Calu3 (cell line): ENCODE measurements around the gene NUDT21. TPM values are rescaled to one million over a fixed set of nuclear protein-coding genes. Genes with fewer than 3 reads are reported as not detected.
A peak's percentile ranks its signal among the peaks of the same experiment; 100 is the strongest.

Experiments used
- BruUV-seq: library from RNA; stranded (reverse); fragments of 400-500 nt; replicated peaks from 2 replicates; lab custom pipeline; 2021; lab: Mats Ljungman, UMichigan
- CTCF ChIA-PET: fragments of 300-600 bp; sonication (Branson Sonifier 250); formaldehyde crosslinking; loops from one replicate; lab custom pipeline; 2022; ENCODE audit warnings: antibody characterized with exemption; lab: Charles Lee
- DNase-seq: peaks from one replicate; pipeline ENCODE4 v3.0.0; 2022
- H3K27ac Mint-ChIP-seq: one replicate; pipeline ENCODE4 v1.8.0; 2022; ENCODE audit warnings: mixed read lengths; ENCODE audit not compliant: unreplicated experiment
- H3K27me3 Mint-ChIP-seq: one replicate; pipeline ENCODE4 v1.8.0; 2022; ENCODE audit warnings: mixed read lengths; ENCODE audit not compliant: unreplicated experiment
- H3K36me3 Mint-ChIP-seq: one replicate; pipeline ENCODE4 v1.8.0; 2022; ENCODE audit warnings: mild to moderate bottlenecking, moderate library complexity, mixed read lengths; ENCODE audit not compliant: insufficient read depth, unreplicated experiment
- H3K4me1 Mint-ChIP-seq: one replicate; pipeline ENCODE4 v1.8.0; 2022; ENCODE audit warnings: mild to moderate bottlenecking, low read depth, mixed read lengths; ENCODE audit not compliant: unreplicated experiment
- H3K4me3 Mint-ChIP-seq: one replicate; pipeline ENCODE4 v1.8.0; 2022; ENCODE audit warnings: mild to moderate bottlenecking, low read depth, moderate library complexity, mixed read lengths; ENCODE audit not compliant: unreplicated experiment
- H3K9me3 Mint-ChIP-seq: one replicate; pipeline ENCODE4 v1.8.0; 2022; ENCODE audit warnings: low read depth, mixed read lengths; ENCODE audit not compliant: unreplicated experiment
- intact Hi-C: fragments of 100-400 bp; cut with micrococcal nuclease; formaldehyde crosslinking; loops from one replicate; pipeline ENCODE4 v1.10.0; 2022; ENCODE audit not compliant: unreplicated experiment
- total RNA-seq: library from RNA; stranded (reverse); gene quantifications from 2 replicates; pipeline ENCODE4 v1.2.3, GENCODE V29; 2022
- TF ChIP-seq, protein P1 (sequence below): fragments of 200-600 bp; IDR thresholded peaks from one replicate; pipeline ENCODE4 v1.8.0; 2022; ENCODE audit warnings: antibody characterized with exemption; ENCODE audit not compliant: unreplicated experiment

Gene NUDT21
- total RNA-seq, 1 experiment from 2014 or later, result 266 TPM

DNA sequence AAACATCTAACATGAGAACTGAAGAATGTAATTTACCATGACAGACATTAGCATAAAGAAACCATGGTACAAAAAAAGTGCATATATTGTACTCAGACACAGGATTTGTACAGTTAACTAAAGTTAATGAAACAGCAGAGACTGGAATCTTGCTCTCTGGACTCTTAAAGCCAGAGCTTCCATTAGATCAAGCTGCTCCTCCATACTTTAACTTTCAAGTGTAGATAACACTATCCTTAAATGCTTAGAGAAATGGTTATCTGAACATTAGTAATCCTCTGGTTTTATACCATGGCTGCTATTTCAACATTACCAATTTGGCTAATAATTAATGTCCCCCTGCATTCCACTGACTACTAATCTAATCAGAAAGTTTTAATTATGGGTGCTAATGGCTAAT is 3.1 kb downstream of the NUDT21 start:
- Mint-ChIP-seq H3K4me3 (peak overlapping the region; percentile 77), H3K27ac (peak overlapping the region; percentile 16), H3K9me3 (no peaks in the 10 kb centered on the region), H3K36me3 (peaks cover 45% of the 10 kb centered on the region), H3K4me1 (peaks cover 29% of the 10 kb centered on the region), H3K27me3 (no peaks in the 10 kb centered on the region)
- no peak for DNase-seq
- intact Hi-C loops, result loop anchor here (5.0 kb wide), 1 partner anchor 41 kb away; no protein-coding TSS in a partner anchor
- BruUV-seq, result no TSS peak
- CTCF ChIA-PET, result no interaction called here
- TF ChIP-seq, protein P1, sequence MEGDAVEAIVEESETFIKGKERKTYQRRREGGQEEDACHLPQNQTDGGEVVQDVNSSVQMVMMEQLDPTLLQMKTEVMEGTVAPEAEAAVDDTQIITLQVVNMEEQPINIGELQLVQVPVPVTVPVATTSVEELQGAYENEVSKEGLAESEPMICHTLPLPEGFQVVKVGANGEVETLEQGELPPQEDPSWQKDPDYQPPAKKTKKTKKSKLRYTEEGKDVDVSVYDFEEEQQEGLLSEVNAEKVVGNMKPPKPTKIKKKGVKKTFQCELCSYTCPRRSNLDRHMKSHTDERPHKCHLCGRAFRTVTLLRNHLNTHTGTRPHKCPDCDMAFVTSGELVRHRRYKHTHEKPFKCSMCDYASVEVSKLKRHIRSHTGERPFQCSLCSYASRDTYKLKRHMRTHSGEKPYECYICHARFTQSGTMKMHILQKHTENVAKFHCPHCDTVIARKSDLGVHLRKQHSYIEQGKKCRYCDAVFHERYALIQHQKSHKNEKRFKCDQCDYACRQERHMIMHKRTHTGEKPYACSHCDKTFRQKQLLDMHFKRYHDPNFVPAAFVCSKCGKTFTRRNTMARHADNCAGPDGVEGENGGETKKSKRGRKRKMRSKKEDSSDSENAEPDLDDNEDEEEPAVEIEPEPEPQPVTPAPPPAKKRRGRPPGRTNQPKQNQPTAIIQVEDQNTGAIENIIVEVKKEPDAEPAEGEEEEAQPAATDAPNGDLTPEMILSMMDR, result no peak

DNA sequence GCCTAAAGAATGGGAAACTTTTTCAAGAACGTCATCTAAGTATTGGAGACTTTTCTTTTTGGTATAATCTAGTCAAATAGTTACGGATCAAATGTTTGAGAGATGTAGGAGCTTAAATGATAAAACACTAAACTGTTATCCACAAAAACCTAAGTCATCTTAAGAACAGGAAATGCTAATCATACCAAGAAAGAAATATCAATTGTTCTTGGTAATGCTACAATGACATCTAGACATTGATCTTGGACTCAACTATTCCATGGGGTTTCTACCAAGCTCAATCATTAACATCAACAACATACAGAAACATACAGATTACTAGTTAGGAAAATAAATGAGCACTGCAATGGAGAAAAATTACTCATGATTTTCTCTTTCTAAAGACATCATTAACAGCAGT is 3.8 kb downstream of the NUDT21 start:
- H3K9me3 Mint-ChIP-seq, result no peaks in the 10 kb centered on the region
- peak overlapping the region; percentile 16 for H3K27ac Mint-ChIP-seq
- peaks cover 48% of the 10 kb centered on the region for H3K36me3 Mint-ChIP-seq
- H3K4me1 Mint-ChIP-seq, result peaks cover 29% of the 10 kb centered on the region
- CTCF ChIA-PET, result no interaction called here
- BruUV-seq, result no TSS peak
- TF ChIP-seq, protein P1, result no peak
- intact Hi-C loops, result loop anchor here (5.0 kb wide), 1 partner anchor 40 kb away; no protein-coding TSS in a partner anchor
- H3K27me3 Mint-ChIP-seq, result no peaks in the 10 kb centered on the region
- no peak for DNase-seq
- peak overlapping the region; percentile 77 for H3K4me3 Mint-ChIP-seq

DNA sequence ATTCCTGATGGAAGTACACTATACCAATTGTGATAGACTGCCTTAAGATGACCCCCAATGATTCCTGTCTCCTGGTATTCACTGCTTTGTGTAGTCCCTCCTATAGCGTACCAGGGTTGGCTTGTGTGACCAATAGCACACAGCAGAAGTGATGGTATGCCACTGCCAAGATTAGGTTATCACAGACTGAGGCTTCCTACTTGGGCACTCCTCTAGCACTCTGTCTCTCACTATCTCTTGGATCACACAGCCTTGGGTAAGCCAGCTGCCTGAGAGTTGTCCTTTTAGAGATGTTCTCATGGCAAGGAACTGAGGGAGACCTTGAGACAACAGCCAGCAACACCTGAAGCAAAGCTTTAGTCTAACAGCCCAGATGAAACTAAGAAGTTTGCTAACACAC is 13.1 kb downstream of the NUDT21 start:
- no peaks in the 10 kb centered on the region for H3K9me3 Mint-ChIP-seq
- no peak for DNase-seq
- peaks cover 11% of the 10 kb centered on the region for H3K4me1 Mint-ChIP-seq
- TF ChIP-seq, protein P1, result no peak
- H3K27ac Mint-ChIP-seq, result no peak overlapping the region
- BruUV-seq, result no TSS peak
- intact Hi-C loops, result no loop called here
- H3K4me3 Mint-ChIP-seq, result no peak overlapping the region
- peaks cover 51% of the 10 kb centered on the region for H3K36me3 Mint-ChIP-seq
- CTCF ChIA-PET, result no interaction called here
- no peaks in the 10 kb centered on the region for H3K27me3 Mint-ChIP-seq

DNA sequence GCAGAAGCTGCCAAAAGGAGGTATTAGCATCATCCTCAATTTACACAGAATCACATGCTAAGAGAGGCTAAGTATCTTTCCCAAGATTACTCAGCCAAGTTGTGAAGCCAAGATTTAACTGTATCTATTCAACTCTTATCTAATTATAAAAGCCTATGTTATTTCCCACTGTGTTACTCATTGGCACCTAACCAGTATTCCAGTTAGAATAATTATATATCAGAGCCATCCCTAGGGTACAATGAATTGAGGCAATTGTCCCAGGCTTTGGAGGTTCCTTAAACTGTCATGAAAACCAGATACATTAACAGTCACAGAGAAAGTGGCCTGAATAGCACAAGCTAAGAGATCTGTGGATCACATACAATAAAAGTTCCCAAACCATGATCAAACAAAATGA is 14.9 kb downstream of the NUDT21 start:
- H3K9me3 Mint-ChIP-seq, result no peaks in the 10 kb centered on the region
- CTCF ChIA-PET, result no interaction called here
- no TSS peak for BruUV-seq
- DNase-seq, result no peak
- peaks cover 55% of the 10 kb centered on the region for H3K36me3 Mint-ChIP-seq
- TF ChIP-seq, protein P1, result no peak
- H3K4me3 Mint-ChIP-seq, result no peak overlapping the region
- H3K4me1 Mint-ChIP-seq, result peaks cover 11% of the 10 kb centered on the region
- H3K27me3 Mint-ChIP-seq, result no peaks in the 10 kb centered on the region
- no peak overlapping the region for H3K27ac Mint-ChIP-seq
- intact Hi-C loops, result no loop called here
